T-helper 9 cell (primary cell): ENCODE data around the gene MFAP1.

Source experiments
- DNase-seq: peaks from one replicate; pipeline ENCODE4 v3.0.0-alpha.2; 2020

Gene MFAP1

GRCh38 chr15:43776101-43776717, 48.3 kb downstream of the MFAP1 start:
- DNase-seq, result peak; percentile 10

DNA sequence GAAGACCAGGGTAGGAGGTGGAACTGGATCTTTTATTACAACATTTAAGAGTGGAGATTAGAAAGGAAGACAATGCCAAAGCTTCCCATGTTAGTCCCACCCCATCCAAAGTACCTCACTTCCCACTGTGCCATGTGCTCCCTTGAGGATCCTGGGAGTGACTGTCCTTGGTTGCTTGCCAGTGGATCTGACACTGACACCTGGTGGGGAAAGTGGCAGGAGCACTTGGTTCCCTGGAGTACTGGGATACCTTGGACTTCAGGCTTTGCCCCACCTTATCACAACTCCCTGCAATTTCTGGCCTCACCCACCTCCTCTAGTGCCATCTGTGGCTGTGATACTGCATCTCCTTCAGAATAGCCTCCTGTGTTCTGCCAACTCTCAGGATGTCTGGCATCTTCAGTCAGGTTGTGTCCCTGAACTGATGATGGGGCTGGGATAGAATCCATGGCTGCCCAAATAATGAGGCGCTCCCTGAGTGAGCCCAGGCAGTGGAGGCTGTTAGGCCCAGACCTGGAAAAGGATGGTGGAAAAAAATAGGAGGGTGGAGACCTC, 49.0 kb downstream of the MFAP1 start:
- no peak for DNase-seq

DNA sequence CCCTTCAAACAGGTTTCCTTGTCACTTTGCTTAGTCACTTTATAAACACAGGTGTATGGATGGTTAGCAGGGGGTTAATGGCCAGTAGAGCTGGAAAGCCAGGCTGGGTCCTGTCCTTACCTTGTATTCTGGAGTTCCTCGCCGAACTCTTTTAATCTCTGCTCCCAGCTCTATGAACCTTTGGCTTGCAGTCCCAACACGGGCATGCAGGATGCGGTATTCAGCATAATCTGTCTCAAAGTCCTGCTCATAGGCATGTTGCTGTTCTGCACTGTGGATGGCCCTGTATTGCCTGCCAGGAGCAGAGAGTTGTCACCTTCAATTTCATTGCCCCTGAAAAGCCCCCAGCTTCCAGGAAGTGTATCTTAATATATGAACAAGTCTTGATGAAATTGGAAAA, 50.4 kb downstream of the MFAP1 start:
- no peak for DNase-seq

DNA sequence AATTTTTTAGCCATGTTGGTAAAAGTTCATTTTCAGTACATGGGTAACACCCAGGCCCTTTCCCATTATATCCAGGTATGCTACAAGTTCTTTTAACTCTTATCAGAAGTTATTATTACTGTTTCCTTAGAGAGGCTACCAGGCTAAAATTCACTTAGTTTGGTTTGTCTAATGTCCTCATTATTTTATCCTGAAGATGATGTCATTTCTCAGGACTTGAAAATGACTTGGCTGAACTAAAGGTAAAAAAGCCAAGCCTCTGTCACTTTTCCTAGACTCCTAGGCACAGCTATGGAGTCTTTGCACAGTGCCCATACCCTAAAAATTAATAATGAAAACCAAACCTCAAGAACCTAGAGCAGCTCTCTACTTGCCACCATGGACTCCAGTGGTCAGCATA, 51.9 kb downstream of the MFAP1 start:
- no peak for DNase-seq

GRCh38 chr15:43771816-43772215, 52.7 kb downstream of the MFAP1 start:
- no peak for DNase-seq

GRCh38 chr15:43769584-43770228, 54.8 kb downstream of the MFAP1 start:
- DNase-seq, result peak; percentile 59

DNA sequence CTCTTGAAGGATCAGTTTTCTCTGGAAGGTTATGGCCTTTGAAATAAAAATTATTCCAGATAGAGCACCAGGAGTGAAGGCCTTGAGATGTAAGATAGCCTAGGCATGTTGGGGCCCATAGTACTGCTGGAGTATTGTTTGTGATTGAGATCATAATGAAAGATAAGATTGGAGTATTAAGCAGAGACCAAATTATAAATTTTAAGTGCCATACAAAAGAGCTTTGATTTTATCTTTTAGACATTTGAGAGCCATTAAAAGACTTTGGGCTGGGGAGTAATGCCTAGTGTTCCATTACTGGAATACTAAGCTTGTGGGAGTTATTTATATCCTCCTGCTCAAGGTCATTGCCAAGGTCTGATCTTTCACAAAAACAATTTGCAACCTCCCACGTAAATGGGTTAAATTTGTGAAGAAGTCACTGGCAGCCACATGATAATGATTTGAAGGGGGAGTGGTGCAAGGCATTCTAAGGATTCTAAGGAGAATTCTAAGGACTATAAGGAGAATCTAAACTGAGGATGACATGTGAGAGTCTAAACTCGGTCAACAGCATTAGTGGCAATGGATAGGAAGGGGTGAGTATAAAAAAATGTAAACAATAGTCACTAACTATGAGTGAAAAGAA, 60.6 kb downstream of the MFAP1 start:
- DNase-seq, result no peak

GRCh38 chr15:43762824-43763223, 61.7 kb downstream of the MFAP1 start:
- DNase-seq, result no peak
